ENCODE measurements around the gene NSF.
"Not testable (repeated sequence)": the region's sequence is repeated elsewhere in the genome, so short reads cannot be mapped to it uniquely, and the experiment has no call there.

DNA sequence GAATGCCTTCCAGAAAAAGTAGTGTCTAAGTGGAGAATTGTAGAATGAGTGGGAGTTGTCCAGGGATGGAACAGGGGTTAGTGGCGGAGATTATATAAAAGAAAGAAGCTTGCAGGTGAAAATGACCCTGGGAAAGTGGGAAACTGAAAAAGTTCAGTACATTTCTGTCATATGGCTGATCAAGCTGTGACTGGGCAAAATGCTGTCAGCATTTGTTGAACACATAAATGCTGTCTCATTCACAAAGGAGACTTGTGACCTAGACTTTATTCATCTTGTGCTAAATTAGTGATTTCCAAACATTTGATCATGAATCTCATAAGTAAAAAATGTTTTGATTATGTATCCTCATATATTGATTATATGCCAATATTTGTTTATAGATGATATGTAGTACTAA is 28.5 kb downstream of the NSF start:
- TF ChIP-seq ZFP3 (tag by site-specific recombination; IDR thresholded peaks at IDR 0.05; ENCODE audit: low read depth); ZBTB20 (tag by site-specific recombination; IDR thresholded peaks at IDR 0.05); ZNF19 (tag by site-specific recombination; IDR thresholded peaks at IDR 0.05; ENCODE audit: low read depth); PRDM1 (tag by site-specific recombination; IDR thresholded peaks at IDR 0.05); SCRT2 (tag by site-specific recombination; IDR thresholded peaks at IDR 0.05): not testable (repeated sequence)
- TF ChIP-seq, protein P1, sequence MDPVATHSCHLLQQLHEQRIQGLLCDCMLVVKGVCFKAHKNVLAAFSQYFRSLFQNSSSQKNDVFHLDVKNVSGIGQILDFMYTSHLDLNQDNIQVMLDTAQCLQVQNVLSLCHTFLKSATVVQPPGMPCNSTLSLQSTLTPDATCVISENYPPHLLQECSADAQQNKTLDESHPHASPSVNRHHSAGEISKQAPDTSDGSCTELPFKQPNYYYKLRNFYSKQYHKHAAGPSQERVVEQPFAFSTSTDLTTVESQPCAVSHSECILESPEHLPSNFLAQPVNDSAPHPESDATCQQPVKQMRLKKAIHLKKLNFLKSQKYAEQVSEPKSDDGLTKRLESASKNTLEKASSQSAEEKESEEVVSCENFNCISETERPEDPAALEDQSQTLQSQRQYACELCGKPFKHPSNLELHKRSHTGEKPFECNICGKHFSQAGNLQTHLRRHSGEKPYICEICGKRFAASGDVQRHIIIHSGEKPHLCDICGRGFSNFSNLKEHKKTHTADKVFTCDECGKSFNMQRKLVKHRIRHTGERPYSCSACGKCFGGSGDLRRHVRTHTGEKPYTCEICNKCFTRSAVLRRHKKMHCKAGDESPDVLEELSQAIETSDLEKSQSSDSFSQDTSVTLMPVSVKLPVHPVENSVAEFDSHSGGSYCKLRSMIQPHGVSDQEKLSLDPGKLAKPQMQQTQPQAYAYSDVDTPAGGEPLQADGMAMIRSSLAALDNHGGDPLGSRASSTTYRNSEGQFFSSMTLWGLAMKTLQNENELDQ (tag by site-specific recombination; IDR thresholded peaks at IDR 0.05; ENCODE audit: low read depth), result not testable (repeated sequence)
- TF ChIP-seq, protein P2, sequence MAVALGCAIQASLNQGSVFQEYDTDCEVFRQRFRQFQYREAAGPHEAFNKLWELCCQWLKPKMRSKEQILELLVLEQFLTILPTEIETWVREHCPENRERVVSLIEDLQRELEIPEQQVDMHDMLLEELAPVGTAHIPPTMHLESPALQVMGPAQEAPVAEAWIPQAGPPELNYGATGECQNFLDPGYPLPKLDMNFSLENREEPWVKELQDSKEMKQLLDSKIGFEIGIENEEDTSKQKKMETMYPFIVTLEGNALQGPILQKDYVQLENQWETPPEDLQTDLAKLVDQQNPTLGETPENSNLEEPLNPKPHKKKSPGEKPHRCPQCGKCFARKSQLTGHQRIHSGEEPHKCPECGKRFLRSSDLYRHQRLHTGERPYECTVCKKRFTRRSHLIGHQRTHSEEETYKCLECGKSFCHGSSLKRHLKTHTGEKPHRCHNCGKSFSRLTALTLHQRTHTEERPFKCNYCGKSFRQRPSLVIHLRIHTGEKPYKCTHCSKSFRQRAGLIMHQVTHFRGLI (tag by site-specific recombination; IDR thresholded peaks at IDR 0.05), result not testable (repeated sequence)
- TF ChIP-seq, protein P3, sequence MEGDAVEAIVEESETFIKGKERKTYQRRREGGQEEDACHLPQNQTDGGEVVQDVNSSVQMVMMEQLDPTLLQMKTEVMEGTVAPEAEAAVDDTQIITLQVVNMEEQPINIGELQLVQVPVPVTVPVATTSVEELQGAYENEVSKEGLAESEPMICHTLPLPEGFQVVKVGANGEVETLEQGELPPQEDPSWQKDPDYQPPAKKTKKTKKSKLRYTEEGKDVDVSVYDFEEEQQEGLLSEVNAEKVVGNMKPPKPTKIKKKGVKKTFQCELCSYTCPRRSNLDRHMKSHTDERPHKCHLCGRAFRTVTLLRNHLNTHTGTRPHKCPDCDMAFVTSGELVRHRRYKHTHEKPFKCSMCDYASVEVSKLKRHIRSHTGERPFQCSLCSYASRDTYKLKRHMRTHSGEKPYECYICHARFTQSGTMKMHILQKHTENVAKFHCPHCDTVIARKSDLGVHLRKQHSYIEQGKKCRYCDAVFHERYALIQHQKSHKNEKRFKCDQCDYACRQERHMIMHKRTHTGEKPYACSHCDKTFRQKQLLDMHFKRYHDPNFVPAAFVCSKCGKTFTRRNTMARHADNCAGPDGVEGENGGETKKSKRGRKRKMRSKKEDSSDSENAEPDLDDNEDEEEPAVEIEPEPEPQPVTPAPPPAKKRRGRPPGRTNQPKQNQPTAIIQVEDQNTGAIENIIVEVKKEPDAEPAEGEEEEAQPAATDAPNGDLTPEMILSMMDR (tag by site-specific recombination; IDR thresholded peaks at IDR 0.05), result not testable (repeated sequence)
- TF ChIP-seq, protein P4, sequence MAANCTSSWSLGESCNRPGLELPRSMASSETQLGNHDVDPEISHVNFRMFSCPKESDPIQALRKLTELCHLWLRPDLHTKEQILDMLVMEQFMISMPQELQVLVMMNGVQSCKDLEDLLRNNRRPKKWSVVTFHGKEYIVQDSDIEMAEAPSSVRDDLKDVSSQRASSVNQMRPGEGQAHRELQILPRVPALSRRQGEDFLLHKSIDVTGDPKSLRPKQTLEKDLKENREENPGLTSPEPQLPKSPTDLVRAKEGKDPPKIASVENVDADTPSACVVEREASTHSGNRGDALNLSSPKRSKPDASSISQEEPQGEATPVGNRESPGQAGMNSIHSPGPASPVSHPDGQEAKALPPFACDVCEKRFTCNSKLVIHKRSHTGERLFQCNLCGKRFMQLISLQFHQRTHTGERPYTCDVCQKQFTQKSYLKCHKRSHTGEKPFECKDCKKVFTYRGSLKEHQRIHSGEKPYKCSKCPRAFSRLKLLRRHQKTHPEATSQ (tag by site-specific recombination; IDR thresholded peaks at IDR 0.05), result not testable (repeated sequence)
